Activated CD4-positive, alpha-beta T cell treated with anti-CD3 and anti-CD28 coated beads, Interleukin-2, amount 10 ng/mL, durations not matched to agents 24 days and 14 days (primary cell): ENCODE results near the gene FAM83D. TPM values are rescaled to one million over a fixed set of nuclear protein-coding genes. Genes with fewer than 3 reads are reported as not detected.

Source experiments
- DNase-seq: peaks from one replicate; pipeline ENCODE4 v3.0.0; 2022
- H3K27ac Mint-ChIP-seq: one replicate; pipeline ENCODE4 v1.8.0; 2022; ENCODE audit warnings: mild to moderate bottlenecking, mixed read lengths
- H3K27me3 Mint-ChIP-seq: one replicate; pipeline ENCODE4 v1.8.0; 2022; ENCODE audit warnings: mixed read lengths
- H3K36me3 Mint-ChIP-seq: one replicate; pipeline ENCODE4 v1.8.0; 2022; ENCODE audit warnings: low read depth, mild to moderate bottlenecking, mixed read lengths
- H3K4me1 Mint-ChIP-seq: one replicate; pipeline ENCODE4 v1.8.0; 2021; ENCODE audit warnings: mixed read lengths
- H3K4me3 Mint-ChIP-seq: one replicate; pipeline ENCODE4 v1.8.0; 2022; ENCODE audit warnings: mild to moderate bottlenecking, moderate library complexity, mixed read lengths
- H3K9me3 Mint-ChIP-seq: one replicate; pipeline ENCODE4 v1.8.0; 2021; ENCODE audit warnings: mixed read lengths
- intact Hi-C: fragments of 100-400 bp; cut with micrococcal nuclease; formaldehyde crosslinking; loops from one replicate; pipeline ENCODE4 v1.15.1; 2023
- total RNA-seq: library from RNA; stranded (reverse); gene quantifications from 2 replicates; pipeline ENCODE4 v1.2.3, GENCODE V29; 2022

FAM83D gene
- 12.9 and 13.7 TPM in 2 replicates for total RNA-seq

DNA sequence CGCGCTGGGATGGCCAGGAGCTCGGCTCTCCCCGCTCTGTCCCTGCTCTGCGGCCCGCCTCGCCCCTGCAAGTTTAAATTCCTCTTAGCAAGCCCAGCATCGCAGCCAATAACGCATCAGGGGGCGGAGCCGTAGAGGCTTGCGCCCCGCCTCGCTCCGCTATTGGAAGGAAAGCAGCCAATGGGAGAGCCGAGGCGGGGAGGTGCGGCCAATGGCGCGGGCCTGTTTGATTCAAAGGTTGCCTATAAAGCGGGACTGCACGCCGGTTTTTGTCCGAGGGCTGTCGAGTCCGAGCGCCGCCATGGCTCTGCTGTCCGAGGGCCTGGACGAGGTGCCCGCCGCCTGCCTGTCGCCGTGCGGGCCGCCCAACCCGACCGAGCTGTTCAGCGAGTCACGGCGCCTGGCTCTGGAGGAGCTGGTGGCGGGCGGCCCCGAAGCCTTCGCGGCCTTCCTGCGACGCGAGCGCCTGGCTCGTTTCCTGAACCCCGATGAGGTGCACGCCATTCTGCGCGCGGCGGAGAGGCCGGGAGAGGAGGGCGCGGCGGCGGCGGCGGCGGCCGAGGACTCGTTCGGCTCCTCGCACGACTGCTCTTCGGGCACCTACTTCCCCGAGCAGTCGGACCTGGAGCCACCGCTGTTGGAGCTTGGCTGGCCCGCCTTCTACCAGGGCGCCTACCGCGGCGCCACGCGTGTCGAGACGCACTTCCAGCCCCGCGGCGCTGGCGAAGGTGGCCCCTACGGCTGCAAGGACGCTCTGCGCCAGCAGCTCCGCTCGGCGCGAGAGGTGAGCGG is at the start of gene FAM83D:
FAM83D (plus strand) TSS at position 276 of the 792 bp plus-strand sequence; CDS start at position 302, 26 bp downstream.
- peak; percentile 99 for DNase-seq
- Mint-ChIP-seq H3K4me1 (peaks cover 32% of the 10 kb centered on the region), H3K27ac (peak within 1 kb of the TSS; percentile 77), H3K36me3 (peaks cover 27% of the 10 kb centered on the region), H3K27me3 (no peaks in the 10 kb centered on the region), H3K9me3 (no peaks in the 10 kb centered on the region), H3K4me3 (peak within 1 kb of the TSS; percentile 79)
- intact Hi-C loops = loop anchor here (1.0 to 5.0 kb wide), 4 partner anchors 36 to 155 kb away; partner anchors contain the start of gene DHX35

DNA sequence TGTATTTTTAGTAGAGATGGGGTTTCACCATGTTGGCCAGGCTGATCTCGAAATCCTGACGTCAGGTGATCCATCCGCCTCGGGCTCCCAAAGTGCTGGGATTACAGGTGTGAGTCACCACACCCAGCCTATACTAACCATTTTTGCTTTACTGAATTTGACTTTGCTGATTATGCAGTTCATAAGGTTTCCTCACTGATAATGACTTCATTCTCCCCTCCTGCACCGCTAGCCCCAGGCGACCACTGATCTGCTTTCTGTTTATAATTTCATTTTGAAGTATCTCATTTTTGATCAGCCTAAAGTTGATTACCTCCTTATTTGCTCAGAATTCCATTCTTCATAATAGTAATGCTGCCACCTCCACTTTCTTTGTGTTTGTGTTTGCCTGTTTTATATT is 48.7 kb upstream of the FAM83D start:
- intact Hi-C loops = no loop called here

GRCh38 chr20:38878866-38879265 is 47.4 kb upstream of the FAM83D start:
- H3K36me3 Mint-ChIP-seq = peaks cover 53% of the 10 kb centered on the region
- H3K27me3 Mint-ChIP-seq = no peaks in the 10 kb centered on the region
- H3K4me3 Mint-ChIP-seq = no peak overlapping the region
- peaks cover 74% of the 10 kb centered on the region for H3K4me1 Mint-ChIP-seq
- intact Hi-C loops = no loop called here
- H3K27ac Mint-ChIP-seq = peak overlapping the region; percentile 74
- no peak for DNase-seq
- no peaks in the 10 kb centered on the region for H3K9me3 Mint-ChIP-seq

More for the DNA sequence above, 48.7 kb upstream of the FAM83D start:
- no peak for DNase-seq
- Mint-ChIP-seq H3K27ac (peak overlapping the region; percentile 70), H3K9me3 (no peaks in the 10 kb centered on the region), H3K36me3 (peaks cover 51% of the 10 kb centered on the region), H3K4me3 (peak overlapping the region; percentile 17), H3K27me3 (peaks cover 2% of the 10 kb centered on the region), H3K4me1 (peaks cover 80% of the 10 kb centered on the region)

DNA sequence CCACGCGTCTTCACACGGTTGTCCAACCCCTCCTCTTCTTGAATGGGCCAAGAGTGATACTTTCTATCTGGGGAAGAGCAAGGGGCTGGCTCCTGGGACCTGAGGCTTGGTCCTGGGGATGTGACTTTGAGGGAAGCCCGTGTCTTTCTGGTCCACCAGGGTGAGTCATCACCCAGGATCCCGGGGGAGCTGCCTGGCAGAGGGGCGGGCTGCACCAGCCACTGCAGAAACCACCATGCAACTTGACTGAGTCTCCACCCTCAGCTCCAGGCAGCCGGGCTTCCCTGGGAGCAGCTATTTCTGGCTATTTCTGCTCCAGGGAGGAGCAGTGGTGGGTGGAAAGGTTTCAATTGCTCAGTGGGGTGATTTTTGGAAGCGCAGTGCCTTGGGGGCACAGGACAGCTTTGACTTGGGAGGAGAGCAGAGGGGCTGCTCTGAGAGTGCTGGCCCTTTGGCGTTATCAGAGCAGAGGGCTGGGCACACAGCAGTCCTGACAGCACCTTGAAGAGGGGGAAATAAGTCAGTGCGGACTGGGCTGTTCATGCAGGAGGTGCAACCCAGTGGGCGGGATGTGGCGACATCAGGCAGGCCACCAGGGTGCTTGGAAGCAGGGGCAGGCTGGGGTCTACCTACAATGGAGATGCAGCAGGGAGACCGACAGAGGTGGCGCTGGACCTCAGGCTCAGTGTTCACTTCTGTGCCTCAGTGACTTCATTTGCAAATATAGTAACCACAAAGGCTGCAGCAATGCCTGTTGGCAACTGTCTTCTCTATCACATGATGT is 45.1 kb upstream of the FAM83D start:
- H3K27me3 Mint-ChIP-seq = no peaks in the 10 kb centered on the region
- peaks cover 51% of the 10 kb centered on the region for H3K36me3 Mint-ChIP-seq
- intact Hi-C loops = no loop called here
- H3K27ac Mint-ChIP-seq = peak overlapping the region; percentile 63
- no peak overlapping the region for H3K4me3 Mint-ChIP-seq
- peaks cover 59% of the 10 kb centered on the region for H3K4me1 Mint-ChIP-seq
- DNase-seq = peak; percentile 57
- no peaks in the 10 kb centered on the region for H3K9me3 Mint-ChIP-seq

GRCh38 chr20:38881806-38882440 is 44.3 kb upstream of the FAM83D start:
- no peaks in the 10 kb centered on the region for H3K9me3 Mint-ChIP-seq
- no peak for DNase-seq
- intact Hi-C loops = no loop called here
- peak overlapping the region; percentile 57 for H3K27ac Mint-ChIP-seq
- peaks cover 61% of the 10 kb centered on the region for H3K4me1 Mint-ChIP-seq
- H3K36me3 Mint-ChIP-seq = peaks cover 53% of the 10 kb centered on the region
- H3K27me3 Mint-ChIP-seq = no peaks in the 10 kb centered on the region
- no peak overlapping the region for H3K4me3 Mint-ChIP-seq

DNA sequence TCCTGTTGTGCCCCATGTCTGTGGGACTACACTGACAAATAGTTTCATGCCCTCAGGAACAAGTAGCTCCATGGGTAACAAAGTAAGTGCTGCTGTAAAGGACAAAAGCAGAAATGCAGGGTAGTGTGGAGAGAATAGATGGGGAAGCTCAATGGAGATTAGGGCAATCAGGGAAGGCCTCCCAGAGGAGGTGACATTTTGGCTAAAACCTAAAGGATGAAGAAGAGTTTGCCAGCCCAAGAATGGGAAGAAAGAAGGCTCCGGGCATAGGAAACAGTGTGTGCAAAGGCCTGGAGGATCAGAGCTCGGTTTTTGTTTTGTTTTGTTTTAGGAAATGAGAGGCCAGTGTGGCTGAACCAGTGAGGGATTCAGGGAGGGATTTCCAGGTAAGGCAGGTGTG is 43.6 kb upstream of the FAM83D start:
- no peak for DNase-seq
- H3K4me1 Mint-ChIP-seq = peaks cover 58% of the 10 kb centered on the region
- no peaks in the 10 kb centered on the region for H3K27me3 Mint-ChIP-seq
- intact Hi-C loops = no loop called here
- H3K27ac Mint-ChIP-seq = peak overlapping the region; percentile 57
- H3K36me3 Mint-ChIP-seq = peaks cover 55% of the 10 kb centered on the region
- H3K4me3 Mint-ChIP-seq = peak overlapping the region; percentile 9
- no peaks in the 10 kb centered on the region for H3K9me3 Mint-ChIP-seq

DNA sequence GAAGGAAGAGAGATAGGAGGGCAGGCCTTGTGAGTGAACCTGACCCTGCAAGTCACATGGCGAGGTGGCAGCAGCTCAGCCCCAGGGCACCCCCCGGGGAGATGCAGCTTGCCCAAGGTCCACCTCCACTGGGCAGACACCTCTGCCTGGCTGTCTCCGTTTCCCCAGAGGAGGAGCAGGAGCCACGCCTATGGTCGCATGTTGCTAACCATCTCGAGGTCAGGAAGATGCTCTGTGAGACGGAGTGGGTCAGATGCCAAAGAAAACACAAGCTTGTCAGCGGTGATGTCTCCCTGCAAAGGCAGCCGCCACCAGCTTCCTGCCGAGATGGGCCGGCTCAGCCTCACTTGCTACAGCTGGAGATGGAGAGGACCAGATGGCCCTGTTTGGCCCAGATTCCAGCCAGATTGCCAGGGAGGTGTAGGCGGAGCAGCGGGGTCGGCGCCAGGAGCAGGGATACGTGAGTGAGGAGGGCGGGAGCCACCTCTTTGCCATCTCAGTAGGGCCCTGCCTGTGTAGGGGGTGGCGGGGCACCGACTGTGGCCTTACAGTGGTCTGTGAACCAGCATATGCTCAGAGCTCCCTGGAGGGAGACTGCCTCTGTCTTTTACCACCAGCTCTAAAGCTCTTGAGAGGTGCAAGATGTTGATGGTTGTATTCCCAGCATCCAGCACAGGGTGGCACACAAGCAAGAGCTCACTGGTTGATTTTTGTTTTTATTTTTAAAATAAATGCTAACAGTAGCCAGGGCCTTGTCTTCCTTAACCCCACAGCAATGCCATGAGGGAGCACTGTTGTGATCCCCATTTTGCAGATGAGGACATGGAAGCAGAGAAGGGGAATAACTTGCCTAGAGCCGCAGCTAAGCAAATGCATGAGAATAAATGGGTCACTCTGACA is 42.9 kb upstream of the FAM83D start:
- peaks cover 55% of the 10 kb centered on the region for H3K4me1 Mint-ChIP-seq
- peak overlapping the region; percentile 57 for H3K27ac Mint-ChIP-seq
- peak overlapping the region; percentile 9 for H3K4me3 Mint-ChIP-seq
- H3K27me3 Mint-ChIP-seq = no peaks in the 10 kb centered on the region
- peaks cover 53% of the 10 kb centered on the region for H3K36me3 Mint-ChIP-seq
- DNase-seq = no peak
- no peaks in the 10 kb centered on the region for H3K9me3 Mint-ChIP-seq
- intact Hi-C loops = no loop called here

- DNase-seq = no peak
- Mint-ChIP-seq H3K27me3 (no peaks in the 10 kb centered on the region), H3K4me3 (no peak overlapping the region), H3K27ac (peak overlapping the region; percentile 51), H3K36me3 (peaks cover 54% of the 10 kb centered on the region), H3K9me3 (no peaks in the 10 kb centered on the region), H3K4me1 (peaks cover 53% of the 10 kb centered on the region)
- intact Hi-C loops = no loop called here
Observed at GRCh38 chr20:38883981-38884733, 42.1 kb upstream of the FAM83D start.

GRCh38 chr20:38885357-38885756 is 40.9 kb upstream of the FAM83D start:
- Mint-ChIP-seq H3K9me3 (no peaks in the 10 kb centered on the region), H3K27ac (no peak overlapping the region), H3K36me3 (peaks cover 49% of the 10 kb centered on the region), H3K4me1 (peaks cover 48% of the 10 kb centered on the region), H3K4me3 (no peak overlapping the region), H3K27me3 (no peaks in the 10 kb centered on the region)
- intact Hi-C loops = no loop called here
- no peak for DNase-seq

DNA sequence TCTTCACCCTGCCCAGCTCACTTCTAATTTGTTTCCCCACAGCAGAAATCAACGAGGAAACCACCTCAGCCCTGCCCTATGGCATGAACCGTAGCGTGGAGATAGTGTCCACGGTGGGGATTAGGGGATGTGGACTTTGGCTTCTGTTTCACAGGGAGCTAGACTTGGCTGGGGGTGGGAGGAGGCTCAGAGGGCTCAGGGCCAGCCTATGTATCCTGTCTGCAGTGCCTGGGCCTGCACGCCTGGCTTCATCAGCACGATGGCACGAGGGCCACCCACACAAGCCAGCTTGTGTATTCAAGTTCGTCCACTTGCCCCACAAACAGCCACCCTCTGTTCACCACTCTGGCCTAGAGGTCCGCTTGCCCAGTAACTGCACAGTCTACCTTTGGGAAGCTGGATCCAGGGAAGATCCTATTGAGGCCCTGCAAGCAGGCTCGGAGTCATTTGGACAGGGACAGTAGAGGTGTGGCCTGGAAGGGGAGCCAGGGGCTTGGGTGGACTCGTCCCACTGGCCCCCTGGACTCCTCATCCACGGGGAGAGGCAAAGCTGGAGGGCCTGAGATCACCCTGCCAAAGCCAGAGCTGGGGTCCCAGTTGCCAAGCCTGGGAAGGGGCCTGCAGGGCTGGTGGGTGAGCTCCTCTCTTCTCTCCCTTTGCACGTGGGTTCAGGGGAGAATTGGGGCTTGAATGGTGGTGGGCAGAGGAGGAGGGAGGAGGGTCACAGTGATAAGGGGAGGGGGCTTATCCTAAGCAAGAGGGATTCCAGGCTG is 38.0 kb upstream of the FAM83D start:
- Mint-ChIP-seq H3K36me3 (peaks cover 35% of the 10 kb centered on the region), H3K27ac (peak overlapping the region; percentile 78), H3K4me1 (peaks cover 39% of the 10 kb centered on the region), H3K9me3 (no peaks in the 10 kb centered on the region), H3K27me3 (no peaks in the 10 kb centered on the region), H3K4me3 (no peak overlapping the region)
- intact Hi-C loops = no loop called here
- DNase-seq = no peak

- Mint-ChIP-seq H3K4me3 (no peak overlapping the region), H3K27ac (peak overlapping the region; percentile 58), H3K27me3 (no peaks in the 10 kb centered on the region), H3K4me1 (peaks cover 41% of the 10 kb centered on the region), H3K36me3 (peaks cover 35% of the 10 kb centered on the region), H3K9me3 (no peaks in the 10 kb centered on the region)
- DNase-seq = no peak
- intact Hi-C loops = no loop called here
Observed at GRCh38 chr20:38889050-38889449, 37.2 kb upstream of the FAM83D start.
